Measurements from ENCODE around the gene PKD1L1. TPM values are rescaled to one million over a fixed set of nuclear protein-coding genes. Genes with fewer than 3 reads are reported as not detected.

The PKD1L1 gene
- total RNA-seq, 2 donors from 2014 or later = 0.13 to 0.20 TPM

GRCh38 chr7:47885309-47885986 is 62.8 kb downstream of the PKD1L1 start:
- H3K36me3 ChIP-seq (ENCODE audit: control insufficient read depth, insufficient read depth, low read length) = no peaks in the 10 kb centered on the region
- DNase-seq = no peak
- Mint-ChIP-seq H3K9me3 (no peaks in the 10 kb centered on the region), H3K4me1 (no peaks in the 10 kb centered on the region), H3K27ac (no peak overlapping the region), H3K27me3 (ENCODE audit: insufficient read depth) (peaks cover 4% of the 10 kb centered on the region), H3K4me3 (no peak overlapping the region), H3K36me3 (ENCODE audit: low read depth) (no peaks in the 10 kb centered on the region)
- no peaks in the 10 kb centered on the region for H3K27me3 ChIP-seq (ENCODE audit: control insufficient read depth, insufficient read depth, low read length, poor library complexity, severe bottlenecking)
- no peak overlapping the region for H3K9ac ChIP-seq (ENCODE audit: extremely low read depth, low read length, poor library complexity, severe bottlenecking)
- no peak overlapping the region for H3K4me3 ChIP-seq (ENCODE audit: low read length)
- TF ChIP-seq CTCF (conservative IDR thresholded peaks at IDR 0.05) = no peak
- H3K4me1 ChIP-seq (ENCODE audit: control insufficient read depth, insufficient read depth, low read length) = no peaks in the 10 kb centered on the region
- H3K27ac ChIP-seq (ENCODE audit: low read depth, low read length) = no peak overlapping the region
- 93 to 98% methylated on average over 5 to 10 of the region's 10 CpGs for WGBS, 2 experiments (ENCODE audit: insufficient coverage in 1 of 2, insufficient read length in 1 of 2)
- H3K9me3 ChIP-seq (ENCODE audit: control insufficient read depth, low read length) = no peaks in the 10 kb centered on the region

DNA sequence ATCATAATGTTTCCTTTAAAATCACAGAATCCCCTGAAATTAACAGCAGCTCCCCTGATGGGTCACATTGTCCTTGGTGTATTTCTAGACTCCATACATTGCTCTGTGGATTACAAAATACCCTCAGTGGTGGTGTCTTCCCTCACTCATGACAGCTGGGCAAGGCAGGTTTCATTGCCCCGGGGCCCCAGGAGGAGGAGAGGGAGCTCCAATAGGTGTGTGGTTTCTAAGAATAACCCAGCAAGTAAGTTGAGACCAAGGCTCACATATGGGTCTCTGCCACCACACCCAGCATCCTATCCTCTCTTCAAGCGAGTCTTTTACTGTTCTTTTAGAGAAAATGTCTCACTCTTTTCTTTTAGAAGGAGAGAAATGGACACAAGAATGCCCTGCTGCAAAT is 63.6 kb downstream of the PKD1L1 start:
- Histone ChIP-seq H3K4me1 (ENCODE audit: control insufficient read depth, insufficient read depth, low read length) (no peaks in the 10 kb centered on the region), H3K27me3 (ENCODE audit: control insufficient read depth, insufficient read depth, low read length, poor library complexity, severe bottlenecking) (no peaks in the 10 kb centered on the region), H3K9ac (ENCODE audit: extremely low read depth, low read length, poor library complexity, severe bottlenecking) (no peak overlapping the region), H3K4me3 (ENCODE audit: low read length) (no peak overlapping the region), H3K27ac (ENCODE audit: low read depth, low read length) (no peak overlapping the region), H3K36me3 (ENCODE audit: control insufficient read depth, insufficient read depth, low read length) (no peaks in the 10 kb centered on the region), H3K9me3 (ENCODE audit: control insufficient read depth, low read length) (no peaks in the 10 kb centered on the region)
- Mint-ChIP-seq H3K9me3 (no peaks in the 10 kb centered on the region), H3K27ac (no peak overlapping the region), H3K4me1 (no peaks in the 10 kb centered on the region), H3K36me3 (ENCODE audit: low read depth) (no peaks in the 10 kb centered on the region), H3K4me3 (no peak overlapping the region), H3K27me3 (ENCODE audit: insufficient read depth) (peaks cover 4% of the 10 kb centered on the region)
- 89% methylated on average over 2 of the region's 2 CpGs; no CpG with 5 or more reads in 1 of the 2 experiments for WGBS, 2 experiments (ENCODE audit: insufficient coverage in 1 of 2, insufficient read length in 1 of 2)
- no peak for TF ChIP-seq CTCF (conservative IDR thresholded peaks at IDR 0.05)
- DNase-seq = no peak

- Histone ChIP-seq H3K27me3 (ENCODE audit: control insufficient read depth, insufficient read depth, low read length, poor library complexity, severe bottlenecking) (no peaks in the 10 kb centered on the region), H3K9ac (ENCODE audit: extremely low read depth, low read length, poor library complexity, severe bottlenecking) (no peak overlapping the region), H3K27ac (ENCODE audit: low read depth, low read length) (no peak overlapping the region), H3K4me3 (ENCODE audit: low read length) (no peak overlapping the region), H3K9me3 (ENCODE audit: control insufficient read depth, low read length) (no peaks in the 10 kb centered on the region), H3K4me1 (ENCODE audit: control insufficient read depth, insufficient read depth, low read length) (no peaks in the 10 kb centered on the region), H3K36me3 (ENCODE audit: control insufficient read depth, insufficient read depth, low read length) (no peaks in the 10 kb centered on the region)
- 79 to 83% methylated on average over 2 to 3 of the region's 3 CpGs for WGBS, 2 experiments (ENCODE audit: insufficient coverage in 1 of 2, insufficient read length in 1 of 2)
- TF ChIP-seq CTCF (conservative IDR thresholded peaks at IDR 0.05) = no peak
- Mint-ChIP-seq H3K36me3 (ENCODE audit: low read depth) (no peaks in the 10 kb centered on the region), H3K9me3 (no peaks in the 10 kb centered on the region), H3K4me1 (no peaks in the 10 kb centered on the region), H3K27me3 (ENCODE audit: insufficient read depth) (peaks cover 4% of the 10 kb centered on the region), H3K4me3 (no peak overlapping the region), H3K27ac (no peak overlapping the region)
- DNase-seq = no peak
These were observed 65.6 kb downstream of the PKD1L1 start for GRCh38 chr7:47882635-47883034.
